GM23248 (cell line): ENCODE data around the gene RNASE4.

Experiments used
- EZH2 ChIP-seq: fragments of 200-600 bp; sonication (generic); IDR thresholded peaks from 2 replicates; pipeline ENCODE4 v1.6.1; 2018; ENCODE audit warnings: antibody characterized with exemption, mild to moderate bottlenecking; ENCODE audit not compliant: insufficient read depth, poor library complexity, severe bottlenecking
- EZH2phosphoT487 ChIP-seq: fragments of 200-600 bp; sonication (generic); IDR thresholded peaks from 2 replicates; pipeline ENCODE4 v1.6.1; 2018; ENCODE audit warnings: antibody characterized with exemption, moderate library complexity, mild to moderate bottlenecking, low read depth; ENCODE audit not compliant: insufficient read depth

GRCh38 chr14:20697273-20698017 is 13.1 kb downstream of the RNASE4 start:
- TF ChIP-seq EZH2 = no peak
- no peak for TF ChIP-seq EZH2phosphoT487
